ENCODE measurements around the gene KLHL9. TPM values are rescaled to one million over a fixed set of nuclear protein-coding genes. Genes with fewer than 3 reads are reported as not detected.

The KLHL9 gene
- total RNA-seq, 1 donor from 2014 or later = 17.8 TPM

DNA sequence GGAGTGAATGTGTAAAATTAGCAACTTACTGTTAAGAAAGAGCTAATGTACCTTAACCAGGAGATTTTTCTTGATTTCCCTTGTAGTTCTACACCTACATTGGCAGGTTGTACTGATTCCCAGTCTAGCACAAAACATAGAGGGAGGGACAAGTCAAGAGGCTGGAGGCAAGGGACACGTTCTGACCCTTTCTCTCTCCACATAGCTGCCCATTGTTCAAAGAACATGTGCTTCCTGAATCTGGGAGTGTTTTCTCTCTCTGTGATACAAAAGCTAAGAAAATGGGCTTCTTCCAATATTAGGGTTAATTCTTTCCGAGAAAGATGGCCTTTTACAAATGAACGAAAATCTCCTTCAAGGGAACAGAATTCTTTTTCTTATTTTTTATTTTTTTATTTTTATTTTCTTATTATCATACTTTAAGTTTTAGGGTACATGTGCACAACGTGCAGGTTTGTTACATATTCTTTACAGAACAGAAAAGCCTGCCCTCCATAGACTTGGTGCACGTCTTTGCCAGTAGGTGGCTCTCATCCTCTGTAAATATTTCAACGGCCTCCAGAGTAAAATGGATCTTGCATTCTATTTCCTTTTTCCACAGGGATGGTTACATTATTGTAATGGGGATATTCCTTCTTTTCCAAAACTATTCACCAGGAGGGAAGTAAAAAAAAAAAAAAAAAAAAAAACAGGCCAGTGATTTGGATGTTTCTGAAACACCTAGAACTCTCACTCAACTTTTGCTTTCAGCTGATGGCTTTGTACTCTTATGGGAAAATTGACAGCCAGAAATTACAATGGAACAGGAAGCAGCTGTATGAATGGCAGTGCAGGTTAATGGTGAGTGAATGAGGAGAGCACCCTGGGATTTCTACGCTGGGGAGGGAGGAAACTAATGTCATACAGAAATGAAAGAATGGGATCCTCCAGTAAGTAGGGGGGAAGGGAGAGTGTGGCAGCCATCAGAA, 17.0 kb downstream of the KLHL9 start:
- DNase-seq (ENCODE audit: low spot score) = no peak

DNA sequence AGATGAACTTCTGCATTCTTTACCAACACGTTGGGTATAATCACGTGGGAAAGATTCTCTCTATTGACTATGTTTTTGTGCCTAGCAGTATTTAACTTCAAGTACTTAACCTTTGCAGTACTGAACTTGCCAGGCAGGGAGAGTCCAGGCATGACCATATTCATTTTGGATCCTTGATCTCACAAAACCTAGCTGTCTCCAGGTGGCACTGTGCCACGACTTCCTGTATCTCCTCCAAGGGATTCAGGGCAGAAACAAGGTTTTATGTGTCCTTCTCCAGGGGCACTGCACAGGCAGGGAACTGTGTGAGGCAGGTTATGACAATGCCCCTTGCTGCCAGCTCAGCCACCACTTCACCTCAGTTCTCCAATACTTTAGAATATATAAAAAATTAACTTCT, 18.3 kb downstream of the KLHL9 start:
- no peak for DNase-seq (ENCODE audit: low spot score)

DNA sequence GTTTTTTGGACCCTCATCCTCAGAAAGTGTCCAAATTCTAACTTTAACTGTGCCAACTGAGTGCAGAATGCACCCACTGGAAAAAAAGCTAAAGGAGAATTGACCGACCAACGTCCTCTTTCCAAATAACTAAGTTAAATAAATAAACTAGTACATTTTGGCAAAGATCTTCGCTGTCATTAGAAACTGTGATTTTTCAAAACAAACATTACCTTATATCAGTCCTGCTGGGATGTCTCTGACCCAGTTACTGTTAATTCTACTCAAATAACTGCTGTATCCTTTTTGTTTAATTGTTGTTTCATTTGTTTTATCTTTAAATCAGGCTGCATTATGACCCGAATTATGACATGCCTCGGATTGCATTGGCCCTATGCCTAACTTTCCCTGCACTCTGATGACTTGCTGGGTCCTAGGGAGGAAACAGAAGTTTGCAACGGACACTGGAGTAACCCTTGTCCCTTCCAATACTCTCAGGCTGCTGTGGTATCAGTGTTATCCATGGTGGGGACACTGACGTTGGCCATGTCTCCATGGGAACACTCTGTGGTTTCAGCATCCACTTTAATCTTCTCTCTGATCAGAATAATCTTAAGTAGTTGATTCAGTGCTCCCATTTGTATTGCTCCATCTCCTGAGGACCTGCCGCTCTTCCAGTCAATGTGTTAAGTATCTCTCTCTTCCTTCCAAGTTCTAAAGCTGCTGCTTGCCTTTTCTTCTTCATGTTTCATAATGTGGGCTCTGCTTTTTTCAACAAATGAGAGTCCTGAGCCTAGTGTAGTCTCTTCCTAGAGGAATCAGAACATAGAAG, 19.0 kb downstream of the KLHL9 start:
- no peak for DNase-seq (ENCODE audit: low spot score)

DNA sequence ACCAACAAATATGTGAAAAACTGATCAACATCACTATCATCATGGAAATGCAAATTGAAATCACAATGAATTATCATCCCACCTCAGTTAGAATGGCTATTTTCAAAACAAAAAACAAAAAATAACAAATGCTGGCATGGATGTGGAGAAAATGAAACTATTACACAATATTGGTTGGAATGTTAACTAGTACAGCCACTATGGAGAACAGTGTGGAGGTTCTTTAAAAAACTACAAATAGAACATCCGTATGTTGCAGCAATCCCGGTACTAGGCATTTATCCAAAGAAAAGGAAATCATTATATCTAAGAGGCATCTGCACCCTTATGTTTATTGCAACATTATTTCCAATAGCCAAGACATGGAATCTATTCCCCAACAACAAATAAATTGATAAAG, 21.1 kb downstream of the KLHL9 start:
- no peak for DNase-seq (ENCODE audit: low spot score)

DNA sequence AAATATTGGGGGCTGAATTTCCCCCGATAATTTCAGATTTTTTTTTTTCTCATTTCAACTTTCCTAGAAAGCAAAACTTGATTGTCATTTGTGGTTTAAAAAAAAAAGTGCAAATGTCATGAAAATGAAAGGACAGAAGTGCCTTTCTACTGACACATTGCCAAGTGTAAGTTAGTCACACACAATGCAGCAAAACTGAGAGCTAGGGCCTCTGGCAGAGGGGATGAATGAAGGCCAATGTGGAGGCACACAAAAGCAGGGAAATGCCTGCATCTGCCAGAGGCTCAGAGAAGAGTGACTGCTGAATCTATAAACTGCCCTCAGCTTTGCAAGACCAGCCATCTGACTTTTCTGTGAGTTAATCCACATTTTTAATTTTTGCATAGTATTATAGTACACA, 23.3 kb downstream of the KLHL9 start:
- DNase-seq (ENCODE audit: low spot score) = no peak

DNA sequence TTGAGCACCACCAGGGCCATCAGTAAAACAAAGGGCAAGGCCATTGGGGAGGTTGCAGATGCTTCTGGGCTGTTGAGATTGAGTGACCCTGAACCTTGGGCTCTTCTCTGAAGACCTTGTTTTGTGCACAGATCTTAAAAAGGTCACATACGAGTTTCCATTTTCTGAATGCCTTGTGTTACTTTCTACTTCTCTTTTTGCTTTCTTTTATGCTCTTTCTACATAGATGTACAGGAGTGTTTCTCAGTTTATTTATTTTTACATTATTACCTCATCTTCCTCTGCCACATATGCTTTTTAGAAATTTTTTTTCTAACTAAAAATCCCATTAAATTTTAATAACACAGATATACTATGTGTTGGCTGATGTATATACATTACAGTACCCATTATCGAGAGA, 30.0 kb downstream of the KLHL9 start, which contains the start of gene IFNA5:
Gene IFNA5 (minus strand): TSS at position 101 of the 400 bp plus-strand sequence. CDS start 57 bp downstream, at position 44.
- no peak for DNase-seq (ENCODE audit: low spot score)

DNA sequence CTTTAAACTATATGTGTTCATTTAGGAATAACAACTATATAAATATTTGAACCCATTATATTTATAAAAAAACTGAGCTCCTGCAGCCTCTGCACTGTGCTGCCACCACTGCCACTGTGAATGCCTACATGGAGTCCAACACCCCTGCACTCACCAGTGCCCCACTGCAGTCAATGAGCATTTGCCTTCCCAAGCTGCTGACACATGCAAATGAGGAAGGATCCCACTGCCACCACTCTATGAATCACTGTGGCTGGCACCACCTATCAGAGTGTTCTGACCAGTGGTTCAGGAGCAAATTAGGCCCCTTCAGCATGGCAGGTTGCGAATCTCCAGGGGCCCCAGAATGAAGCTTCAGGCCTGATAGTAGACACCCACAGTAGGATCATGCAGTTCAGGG, 39.2 kb downstream of the KLHL9 start:
- no peak for DNase-seq (ENCODE audit: low spot score)

DNA sequence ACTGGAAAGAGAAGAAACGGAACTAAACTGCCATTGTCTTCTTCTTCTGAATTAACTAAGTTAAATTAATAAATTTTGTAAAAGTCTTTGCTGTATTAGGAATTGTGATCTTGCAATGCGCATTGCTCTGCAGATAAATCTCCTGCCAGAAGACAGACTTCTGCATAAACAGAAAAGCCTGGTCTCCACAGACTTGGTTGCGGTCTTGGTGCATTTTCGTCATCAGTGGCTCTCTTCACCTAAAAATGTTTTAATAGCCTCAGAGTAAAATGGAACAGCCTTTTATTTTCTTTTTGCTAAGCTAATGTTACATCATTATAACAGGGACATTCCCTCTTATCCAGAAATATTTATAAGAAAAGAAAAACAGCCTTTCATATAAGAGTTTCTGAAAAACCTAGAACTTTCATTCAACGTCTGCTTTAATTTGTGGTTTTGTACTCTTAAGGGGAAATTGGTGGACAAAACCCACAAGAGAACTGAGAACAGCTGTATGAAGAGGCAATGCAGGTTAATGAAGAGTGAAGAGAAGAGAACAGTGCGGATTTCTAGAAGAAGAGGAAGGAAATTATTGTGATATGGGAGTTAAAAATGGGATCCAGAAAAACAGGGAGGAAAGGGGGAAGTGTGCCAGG, 40.2 kb downstream of the KLHL9 start:
- no peak for DNase-seq (ENCODE audit: low spot score)

DNA sequence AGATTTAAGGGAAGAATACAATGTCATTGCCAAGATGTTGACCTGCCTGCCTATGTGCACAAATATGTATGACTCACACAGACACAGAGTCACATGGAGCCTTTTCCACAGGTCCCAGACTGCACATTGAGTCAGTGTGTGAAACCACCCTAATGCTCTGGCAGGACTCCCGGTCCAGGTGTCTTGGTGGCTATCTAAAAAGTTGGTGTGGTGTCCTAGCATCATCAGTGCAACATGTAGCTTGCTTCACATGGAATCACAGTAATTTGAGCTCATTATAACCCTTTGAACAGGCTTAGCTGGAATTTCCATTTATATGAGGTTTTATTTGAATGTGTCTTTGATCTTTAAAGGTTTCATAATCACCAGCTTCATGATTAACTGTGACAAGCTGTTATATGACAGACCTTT, 40.8 kb downstream of the KLHL9 start:
- DNase-seq (ENCODE audit: low spot score) = no peak

DNA sequence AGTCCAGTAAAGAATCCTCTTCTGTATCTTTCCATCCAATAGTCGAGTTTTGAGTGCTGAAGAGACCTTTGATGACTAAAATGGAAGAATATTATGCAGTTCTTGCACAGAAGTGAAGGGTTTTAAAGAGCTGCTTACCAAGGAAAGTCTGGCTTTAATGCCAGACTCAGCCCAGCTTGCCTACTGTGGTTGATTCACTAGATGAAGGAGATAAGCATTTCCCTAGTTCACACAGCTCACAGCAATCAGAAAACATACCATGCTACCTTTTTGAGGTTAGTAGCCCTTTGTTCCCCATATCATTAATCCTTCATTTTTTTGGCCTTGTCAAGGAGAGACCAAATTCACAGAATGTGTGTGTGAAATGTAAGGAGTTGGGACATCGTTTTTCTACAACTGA, 45.4 kb downstream of the KLHL9 start:
- no peak for DNase-seq (ENCODE audit: low spot score)

DNA sequence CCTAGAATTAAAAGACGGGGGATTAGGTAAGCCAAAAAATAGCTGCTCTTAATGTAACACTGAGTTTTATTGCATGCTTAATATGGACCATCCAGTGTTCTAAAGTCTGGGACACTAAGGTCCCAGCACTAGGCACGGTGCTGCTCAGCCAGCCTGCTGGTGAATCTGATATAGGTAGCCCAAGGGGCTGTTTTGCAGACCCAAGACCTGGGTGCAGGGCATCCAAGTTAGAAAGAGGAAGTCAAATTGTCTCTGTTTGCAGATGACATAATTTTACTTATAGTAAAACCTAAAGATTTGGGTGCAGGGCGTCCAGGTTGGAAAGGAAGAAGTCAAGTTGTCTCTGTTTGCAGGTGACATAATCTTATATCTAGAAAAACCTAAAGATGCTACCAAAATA, 47.9 kb downstream of the KLHL9 start:
- DNase-seq (ENCODE audit: low spot score) = no peak

DNA sequence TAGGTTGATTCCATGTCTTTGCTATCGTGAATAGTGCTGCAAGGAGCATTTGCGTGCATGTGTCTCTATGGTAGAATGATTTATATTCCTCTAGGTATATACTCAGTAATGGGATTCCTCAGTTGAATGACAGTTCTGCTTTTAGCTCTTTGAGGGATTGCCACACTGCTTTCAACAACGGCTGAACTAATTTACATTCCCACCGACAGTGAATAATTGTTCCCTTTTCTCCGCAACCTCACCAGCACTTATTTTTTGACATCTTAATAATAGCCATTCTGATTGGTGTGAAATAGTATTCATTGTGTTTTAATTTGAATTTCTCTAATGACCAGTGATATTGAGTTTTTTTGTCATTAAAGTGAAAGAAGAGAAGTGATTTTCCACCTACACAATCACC, 48.5 kb downstream of the KLHL9 start:
- no peak for DNase-seq (ENCODE audit: low spot score)

DNA sequence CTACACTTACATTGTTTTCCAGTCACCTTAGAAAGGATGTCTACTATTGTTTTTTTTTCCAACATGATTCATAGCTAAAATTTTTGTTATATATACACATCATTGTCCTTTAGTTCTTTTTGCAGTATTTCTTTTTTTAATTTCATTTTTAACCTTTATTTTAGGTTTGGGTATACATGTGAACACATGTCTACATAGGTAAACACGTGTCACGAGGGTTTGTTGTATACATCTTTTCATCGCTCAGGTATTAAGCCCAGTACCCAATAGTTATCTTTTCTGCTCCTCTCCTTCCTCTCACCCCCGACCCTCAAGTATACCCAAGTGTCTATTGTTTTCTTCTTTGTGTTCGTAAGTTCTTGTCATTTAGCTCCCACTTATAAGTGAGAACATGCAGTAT, 49.1 kb downstream of the KLHL9 start:
- no peak for DNase-seq (ENCODE audit: low spot score)

DNA sequence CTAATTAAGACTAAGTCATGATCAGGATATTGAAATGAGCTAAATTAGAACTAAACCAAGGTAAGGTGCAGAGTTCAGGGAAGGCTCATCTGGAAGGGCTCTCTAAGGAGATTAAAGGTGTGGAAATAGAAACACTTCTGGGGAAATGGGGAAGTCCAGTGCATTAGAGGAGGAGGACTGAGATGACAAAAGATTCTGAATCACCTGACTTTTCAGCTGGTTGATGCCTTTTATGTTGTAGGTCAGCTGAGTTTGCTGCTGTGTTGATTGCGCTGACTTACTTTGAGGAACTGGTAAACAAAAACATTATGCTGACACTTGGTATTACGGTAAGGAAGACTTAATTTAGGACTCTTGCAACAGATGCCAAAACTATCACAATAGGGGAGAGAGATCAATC, 53.9 kb downstream of the KLHL9 start:
- no peak for DNase-seq (ENCODE audit: low spot score)

Other genes with a start within 250 kb of the KLHL9 start
- not detected for gene IFNW1, start 193.6 kb downstream of the KLHL9 start, total RNA-seq
- gene IFNA21, start 168.7 kb downstream of the KLHL9 start, total RNA-seq = not detected
- not detected for gene IFNA4, start 147.8 kb downstream of the KLHL9 start, total RNA-seq
- gene IFNA7, start 133.2 kb downstream of the KLHL9 start, total RNA-seq = not detected
- gene IFNA10, start 128.3 kb downstream of the KLHL9 start, total RNA-seq = not detected
- not detected for gene IFNA16, start 118.1 kb downstream of the KLHL9 start, total RNA-seq
- gene IFNA17, start 107.2 kb downstream of the KLHL9 start, total RNA-seq = not detected
- gene IFNA14, start 95.4 kb downstream of the KLHL9 start, total RNA-seq = not detected
- gene IFNA5, start 30.1 kb downstream of the KLHL9 start, total RNA-seq = not detected
- not detected for gene IFNA6, start 15.5 kb upstream of the KLHL9 start, total RNA-seq
- not detected for gene IFNA13, start 32.7 kb upstream of the KLHL9 start, total RNA-seq
- not detected for gene IFNA2, start 50.0 kb upstream of the KLHL9 start, total RNA-seq
- not detected for gene IFNA8, start 73.7 kb upstream of the KLHL9 start, total RNA-seq
- not detected for gene IFNA1, start 105.0 kb upstream of the KLHL9 start, total RNA-seq
- gene IFNE, start 146.9 kb upstream of the KLHL9 start, total RNA-seq = not detected